Activated gamma-delta T cell treated with Interleukin-2 at 50 U/mL for 16 hours (primary cell): ENCODE data around the gene KCNN3.
A peak's percentile ranks its signal among the peaks of the same experiment; 100 is the strongest.

ENCODE experiments used
- DNase-seq: peaks from one replicate; pipeline ENCODE4 v3.0.0-alpha.2; 2020

KCNN3 gene

DNA sequence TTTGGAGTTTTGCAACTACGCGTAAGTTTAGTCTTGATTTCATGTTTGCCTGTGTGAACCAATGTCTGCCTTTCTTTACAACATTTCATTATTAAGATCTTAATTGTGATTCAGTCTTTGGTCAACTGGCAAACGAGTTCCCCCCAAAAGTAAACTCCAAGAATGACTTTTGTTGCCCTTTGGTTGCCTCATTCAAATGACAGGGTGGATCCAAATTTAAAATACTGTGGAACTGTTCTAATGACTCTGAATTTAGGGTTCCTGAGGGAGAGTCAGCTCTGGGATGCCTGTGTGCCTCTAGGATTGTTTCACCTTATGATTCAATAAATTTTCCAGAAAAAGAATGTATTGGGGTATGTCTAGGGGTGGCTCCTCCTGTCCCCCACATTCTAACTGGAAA, 105.3 kb downstream of the KCNN3 start:
- no peak for DNase-seq

DNA sequence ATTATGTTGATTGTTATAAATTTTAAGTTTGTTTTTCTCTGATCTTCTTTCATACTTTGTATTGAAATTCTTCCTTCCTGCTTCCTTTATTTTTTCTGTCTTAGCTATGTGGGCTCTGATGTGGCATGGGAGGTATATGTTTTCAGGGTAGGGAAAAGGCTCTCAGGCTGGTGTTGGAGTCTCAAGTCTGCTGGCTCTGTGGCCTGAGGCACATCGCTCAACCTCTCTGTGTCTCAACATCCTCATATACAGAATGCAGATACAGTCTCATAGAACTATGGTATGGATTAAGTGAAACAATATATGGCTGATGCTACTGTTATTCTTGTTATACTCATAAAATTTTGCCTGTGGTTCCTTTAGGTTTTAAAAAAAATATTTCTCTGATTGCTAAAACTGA, 105.9 kb downstream of the KCNN3 start:
- DNase-seq, result no peak

DNA sequence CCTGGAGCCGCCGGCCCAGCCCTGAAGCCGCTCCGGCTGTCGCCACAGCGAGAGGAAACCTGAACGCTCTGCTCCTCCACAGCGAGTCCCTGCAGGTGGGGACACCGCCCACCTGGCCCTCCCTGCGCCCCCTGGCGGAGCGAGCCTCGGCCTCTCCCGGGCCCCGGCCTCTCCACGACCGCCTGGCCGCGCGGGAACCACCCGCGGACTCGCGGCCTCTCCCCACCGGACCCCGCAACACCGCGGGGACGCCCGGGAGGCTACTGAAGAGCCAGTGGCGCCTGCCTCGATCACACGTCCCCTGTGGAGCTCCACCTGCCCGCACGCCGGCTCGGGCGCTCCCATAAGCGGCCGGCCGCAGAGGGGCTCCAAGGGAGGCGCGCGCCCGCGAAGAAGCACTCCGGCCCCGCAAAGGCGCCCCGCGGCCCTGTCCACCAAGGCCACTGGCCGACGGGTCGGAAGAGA, 109.6 kb downstream of the KCNN3 start:
- peak; percentile 87 for DNase-seq

DNA sequence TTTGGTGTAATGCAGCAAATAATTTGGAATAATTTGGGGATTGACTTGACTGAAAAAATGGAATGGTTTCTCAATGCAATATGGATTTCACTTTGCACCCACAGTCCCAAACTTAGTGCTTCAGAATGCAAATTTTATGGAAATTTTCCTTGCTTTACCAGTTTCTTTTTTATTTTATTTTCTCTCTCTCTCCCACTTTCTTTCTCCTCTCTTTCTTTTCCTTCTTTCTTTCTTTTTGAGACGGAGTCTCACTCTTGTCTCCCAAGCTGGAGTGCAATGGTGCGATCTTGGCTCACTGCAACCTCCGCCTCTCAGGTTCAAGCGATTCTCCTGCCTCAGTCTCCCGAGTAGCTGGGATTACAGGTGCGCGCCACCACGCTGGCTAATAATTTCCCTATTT, 110.3 kb downstream of the KCNN3 start:
- no peak for DNase-seq

DNA sequence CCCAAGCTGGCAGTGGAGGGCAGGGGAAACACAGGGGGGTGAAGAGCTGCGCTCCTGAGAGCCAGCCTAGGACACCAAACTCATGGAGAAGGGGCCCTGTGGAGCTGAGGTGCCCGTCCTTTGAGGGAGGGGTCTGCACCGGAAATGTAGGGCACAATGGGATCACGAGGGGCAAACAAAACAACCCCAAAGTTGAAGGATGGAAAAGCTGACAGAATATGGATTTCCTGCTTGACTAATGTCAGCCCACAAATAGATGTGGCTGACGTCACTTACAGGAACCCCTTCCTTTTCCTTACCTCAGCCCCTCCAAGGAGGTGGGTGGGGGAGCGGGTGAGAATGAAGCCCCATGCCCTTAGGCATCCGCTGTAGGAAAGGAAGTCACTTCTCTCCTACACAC, 110.9 kb downstream of the KCNN3 start:
- DNase-seq, result peak; percentile 10

DNA sequence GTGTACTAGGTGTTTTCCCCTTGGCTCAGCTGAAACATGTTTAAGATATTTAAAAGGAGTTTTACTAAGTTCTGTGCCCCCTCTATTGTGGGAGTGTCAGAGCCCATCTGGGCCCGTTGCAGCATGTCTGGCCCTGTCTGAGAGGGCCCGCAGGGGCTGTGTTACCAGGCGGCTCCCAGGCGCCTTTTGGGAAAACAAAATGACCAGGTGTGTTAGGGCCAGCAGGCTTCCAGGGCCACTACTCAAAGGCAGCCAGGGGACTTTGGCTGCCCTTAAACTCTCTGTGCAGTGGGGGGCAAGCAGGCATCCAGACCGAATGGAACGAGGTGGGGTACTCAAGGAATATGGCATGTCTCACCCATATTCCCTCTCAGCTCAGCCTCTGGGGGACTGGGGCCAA, 111.7 kb downstream of the KCNN3 start:
- DNase-seq, result no peak

DNA sequence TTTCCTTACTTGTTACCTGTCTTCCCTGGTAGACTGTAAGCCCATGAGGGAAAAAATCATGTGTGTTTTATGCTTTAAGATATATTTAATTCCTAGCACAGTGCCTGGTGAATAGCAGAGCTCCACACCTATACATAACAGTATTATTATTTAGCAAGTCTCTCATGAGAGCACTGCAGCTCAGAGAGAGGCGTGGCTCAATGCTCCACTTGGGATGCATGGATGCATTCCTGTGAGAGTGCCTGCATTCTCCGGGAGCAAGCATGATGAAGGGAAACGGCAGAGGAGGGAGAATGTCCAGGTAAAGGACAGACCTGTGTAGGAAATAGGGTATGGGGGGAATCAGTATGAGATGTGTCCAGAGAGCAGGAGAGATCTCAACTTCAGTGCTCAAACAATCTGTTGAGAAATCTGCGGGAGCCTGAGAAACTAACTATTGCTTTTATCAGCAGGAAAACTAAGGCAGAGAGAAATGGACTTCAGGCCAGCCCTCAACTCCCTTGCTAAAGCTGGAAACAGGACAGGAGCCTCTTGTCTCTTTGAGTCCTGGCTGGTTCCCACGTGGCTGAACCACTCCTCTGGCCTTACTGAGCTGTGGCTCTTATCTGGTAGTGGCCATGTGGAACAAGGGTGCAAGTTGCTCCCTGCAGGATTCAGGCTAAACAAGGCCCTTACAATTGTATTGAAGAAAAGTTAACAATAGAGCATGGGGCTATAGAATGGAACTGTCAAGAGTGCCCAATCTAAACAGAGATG, 113.1 kb downstream of the KCNN3 start:
- no peak for DNase-seq

DNA sequence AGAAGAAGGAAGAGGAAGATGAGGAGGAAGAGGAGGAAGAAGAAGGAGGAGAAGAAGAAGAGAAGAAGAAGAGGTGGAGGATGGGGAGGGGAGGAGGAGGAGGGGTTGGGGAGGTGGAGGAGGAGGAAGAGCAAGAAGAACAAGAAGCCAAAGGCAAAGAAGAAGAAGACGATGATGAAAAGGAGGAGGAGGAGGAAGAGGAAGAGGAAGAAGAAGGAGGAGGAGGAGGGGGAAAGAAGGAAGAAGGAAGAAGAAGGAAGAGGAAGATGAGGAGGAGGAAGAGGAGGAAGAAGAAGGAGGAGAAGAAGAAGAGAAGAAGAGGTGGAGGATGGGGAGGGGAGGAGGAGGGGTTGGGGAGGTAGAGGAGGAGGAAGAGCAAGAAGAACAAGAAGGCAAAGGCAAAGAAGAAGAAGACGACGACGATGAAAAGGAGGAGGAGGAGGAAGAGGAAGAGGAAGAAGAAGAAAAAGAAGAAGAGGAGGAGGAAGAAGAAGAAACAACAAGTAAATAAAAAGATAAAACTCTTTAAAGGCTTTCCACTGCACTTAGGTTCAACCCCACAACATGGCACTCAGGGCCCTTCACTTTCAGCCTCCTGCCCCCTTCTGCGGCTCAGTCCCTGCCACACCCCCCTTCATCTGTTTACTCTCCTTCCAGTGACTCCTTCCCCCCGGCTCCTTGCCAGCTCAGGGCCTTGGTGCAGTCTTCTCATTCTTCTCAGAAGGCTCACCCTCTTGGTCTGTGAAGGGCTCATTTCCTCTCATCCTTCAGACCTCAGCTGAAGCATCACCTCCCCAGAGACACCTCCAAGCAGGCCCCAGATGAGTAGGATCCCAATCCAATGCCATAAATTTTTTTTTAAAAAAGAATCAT, 114.0 kb downstream of the KCNN3 start:
- no peak for DNase-seq

DNA sequence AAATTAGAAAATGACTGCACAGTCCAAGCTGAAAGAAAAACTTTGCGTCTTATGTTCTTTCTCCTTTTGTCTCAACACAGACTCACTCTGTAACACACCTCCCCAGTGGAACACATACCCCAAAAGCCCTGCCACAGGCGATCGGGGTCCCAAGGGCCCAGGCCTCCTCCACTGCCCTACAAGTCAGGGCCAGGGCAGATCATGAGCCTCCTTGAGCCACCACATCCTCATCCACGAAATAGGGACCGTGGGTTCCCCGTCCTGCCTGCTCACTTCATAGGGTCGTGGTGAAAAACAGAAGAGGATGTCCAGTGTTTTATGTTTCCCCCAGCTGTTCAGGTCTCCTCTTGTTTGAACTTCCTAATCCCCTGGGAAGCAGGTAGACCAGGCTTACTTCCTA, 116.7 kb downstream of the KCNN3 start:
- no peak for DNase-seq

DNA sequence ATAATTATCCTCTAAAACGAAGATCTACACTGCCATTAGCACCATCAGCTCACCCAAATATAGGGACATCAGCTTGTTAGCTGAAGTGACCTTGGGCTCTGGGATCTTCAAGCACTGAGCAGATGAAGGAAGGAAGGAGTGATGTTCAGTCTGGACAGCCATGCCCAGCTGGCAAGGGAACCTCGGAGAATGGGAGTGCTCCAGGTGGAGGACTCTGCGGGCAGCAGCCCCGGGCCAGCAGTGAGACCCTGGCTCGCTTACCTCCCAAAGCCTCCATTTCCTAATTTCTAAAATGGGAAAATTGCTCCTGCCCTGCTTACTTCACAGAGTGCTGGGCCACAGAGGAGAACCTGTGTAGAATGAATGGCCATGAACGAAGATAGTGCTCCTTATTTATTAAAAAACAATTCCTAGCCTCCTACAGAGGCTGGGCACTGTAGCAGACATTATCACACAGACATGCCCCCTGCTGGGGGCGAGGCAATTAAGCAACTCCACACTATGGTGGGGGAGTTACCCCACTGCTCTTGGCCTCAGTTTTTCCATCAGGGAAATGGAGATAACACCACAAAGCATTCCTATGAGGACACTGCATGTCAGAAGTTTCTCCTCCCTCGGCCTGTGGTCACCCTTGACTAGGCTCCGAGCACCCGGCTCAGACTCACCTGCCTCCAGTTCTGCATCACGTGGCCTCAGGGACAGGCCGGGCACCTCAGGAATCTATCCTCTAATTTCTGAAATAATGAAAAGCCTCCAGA, 117.6 kb downstream of the KCNN3 start:
- DNase-seq, result no peak

- no peak for DNase-seq
Observed at GRCh38 chr1:154751690-154752089, 118.4 kb downstream of the KCNN3 start.

DNA sequence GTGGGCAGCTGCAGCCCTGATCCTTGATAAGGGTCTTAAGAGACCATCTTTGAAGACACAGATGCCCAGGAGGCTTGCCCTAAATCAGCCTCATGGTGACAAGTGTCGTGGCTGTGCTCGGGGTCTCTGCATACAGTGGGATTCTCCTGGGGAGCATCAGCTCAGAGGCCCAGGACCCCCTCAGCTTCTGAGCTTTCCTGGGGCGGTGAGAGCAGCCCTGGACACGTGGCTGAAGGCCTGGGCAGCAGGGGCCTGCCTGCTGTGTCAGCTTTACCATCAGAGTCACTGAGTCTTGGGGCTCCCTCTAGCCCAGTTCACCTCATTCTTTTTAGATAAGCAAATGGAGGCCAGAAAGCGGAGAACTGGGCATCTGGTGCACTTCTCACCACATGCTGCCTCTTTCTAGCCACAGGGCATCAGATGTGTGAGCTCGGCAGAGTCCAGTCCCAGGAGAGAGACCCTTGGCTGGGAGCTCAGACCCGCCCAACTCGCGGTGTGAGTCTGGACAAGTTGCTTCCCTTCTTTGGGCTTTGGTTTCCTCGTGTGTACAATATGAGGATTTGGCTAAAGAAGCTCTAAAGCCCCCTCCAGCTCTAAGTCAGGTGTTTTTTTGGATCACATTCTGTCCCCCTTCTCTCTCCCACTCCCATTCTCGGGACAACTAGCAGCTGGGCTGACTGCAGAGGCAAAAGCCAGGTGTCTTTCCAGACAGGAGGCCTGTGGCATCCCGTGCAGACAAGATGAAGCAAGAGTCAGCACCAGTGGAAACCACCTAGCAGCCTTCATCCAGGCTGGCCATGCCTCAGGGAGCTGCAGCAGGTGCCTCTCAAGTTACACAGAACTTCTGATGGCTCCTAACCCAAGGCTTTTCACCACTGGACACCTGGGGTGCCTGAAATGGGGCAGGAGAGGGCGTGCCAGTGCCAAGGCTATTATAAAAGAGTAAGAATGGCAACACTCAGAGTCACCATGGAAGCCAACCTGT, 119.1 kb downstream of the KCNN3 start:
- no peak for DNase-seq

GRCh38 chr1:154749078-154749760, 120.9 kb downstream of the KCNN3 start:
- DNase-seq, result no peak

GRCh38 chr1:154748405-154748775, 121.7 kb downstream of the KCNN3 start:
- DNase-seq, result no peak

DNA sequence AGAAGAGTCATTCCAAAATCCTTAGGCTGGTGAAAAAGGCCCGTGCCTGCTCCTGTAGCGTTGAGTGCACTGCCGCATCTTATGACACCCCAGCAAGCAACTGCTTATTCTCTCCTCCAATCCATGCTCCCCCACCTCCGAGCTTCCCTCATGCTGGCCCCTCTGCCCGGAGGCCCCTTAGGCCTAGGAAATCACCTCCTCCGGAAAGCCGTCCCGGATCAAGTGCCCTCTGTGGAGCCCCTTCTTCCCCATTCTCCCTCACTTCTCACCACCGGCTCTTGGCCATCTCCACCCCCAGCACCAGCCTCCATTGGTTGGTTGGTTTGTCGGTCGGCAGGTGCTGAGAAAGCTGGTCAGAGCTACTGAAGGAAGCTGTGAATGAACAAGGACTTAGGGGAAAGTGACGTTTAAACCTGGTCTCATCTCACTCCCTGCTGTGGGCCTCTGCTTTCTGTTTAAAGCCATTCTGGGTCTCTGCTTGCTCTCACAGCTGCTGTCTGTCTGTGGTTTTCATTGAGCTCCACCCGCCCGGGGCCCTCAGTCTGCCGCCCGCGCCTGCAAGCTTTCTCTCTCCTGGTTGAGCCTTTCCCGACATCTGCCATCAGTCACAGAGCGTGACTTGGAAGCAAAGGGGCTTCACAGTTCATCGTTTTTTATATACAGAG, 122.2 kb downstream of the KCNN3 start:
- peak; percentile 35 for DNase-seq

DNA sequence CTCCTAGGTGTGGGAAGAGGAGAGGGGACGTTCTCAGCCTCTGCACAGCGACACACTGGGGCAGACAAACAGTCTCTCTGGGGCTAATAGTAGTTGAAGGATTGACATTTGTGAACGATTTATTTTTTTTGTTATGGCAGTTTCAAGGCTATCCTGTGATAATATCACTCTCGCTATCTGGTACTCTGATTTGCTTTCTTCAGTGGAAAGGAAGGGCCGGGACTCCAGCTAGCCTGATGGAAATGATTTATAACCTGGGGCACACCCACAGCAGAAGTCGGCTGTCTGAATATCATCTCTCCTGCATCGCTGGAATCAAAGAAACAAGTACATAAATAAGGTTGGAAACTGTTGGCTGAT, 122.7 kb downstream of the KCNN3 start:
- no peak for DNase-seq

GRCh38 chr1:154746622-154747299, 123.3 kb downstream of the KCNN3 start:
- DNase-seq, result no peak

GRCh38 chr1:154745750-154746425, 124.2 kb downstream of the KCNN3 start:
- no peak for DNase-seq

DNA sequence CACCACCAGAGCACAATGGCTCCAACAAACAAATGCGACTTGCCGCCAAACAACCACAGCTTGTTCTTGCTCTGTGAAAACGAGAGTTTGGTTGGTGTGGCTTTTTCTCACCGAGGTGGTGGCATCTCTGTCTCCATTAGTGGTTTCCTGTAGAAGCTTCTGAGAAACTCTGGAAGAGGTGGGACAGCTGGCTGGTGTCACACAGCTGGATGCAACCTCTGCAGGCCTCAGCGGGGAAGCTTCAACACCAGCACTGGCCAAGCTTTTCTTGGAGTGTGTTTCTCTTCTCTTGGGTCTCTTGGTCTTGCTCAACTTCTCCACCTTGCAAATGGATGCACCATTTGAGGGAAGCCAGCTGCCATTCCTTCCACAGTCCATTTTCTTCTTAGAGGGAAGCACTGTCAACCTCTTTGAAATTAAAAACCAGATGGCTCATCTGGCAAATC, 124.8 kb downstream of the KCNN3 start:
- no peak for DNase-seq
